GM12878 (cell line): ENCODE data around the gene NUAK2. TPM values are rescaled to one million over a fixed set of nuclear protein-coding genes. Genes with fewer than 3 reads are reported as not detected.
A peak's percentile ranks its signal among the peaks of the same experiment; 100 is the strongest.

Experiments used
- ATAC-seq: fragments of 200-7000 bp; cut with Tn5 transposase; 3 replicates; pipeline ENCODE4 v1.9.1; 2020; ENCODE audit warnings: mild to moderate bottlenecking, moderate library complexity
- BruUV-seq: library from RNA; stranded (reverse); fragments of 400-500 nt; replicated peaks from 2 replicates; lab custom pipeline; 2021; lab: Mats Ljungman, UMichigan
- CTCF ChIA-PET: fragments of 300-600 bp; sonication (Branson Sonifier 250); formaldehyde crosslinking; extraction: SDS; loops from one replicate; lab custom pipeline; 2021; ENCODE audit warnings: inconsistent platforms; lab: Yijun Ruan, JAX
- POLR2A ChIA-PET: fragments of 350-600 bp; formaldehyde crosslinking; extraction: SDS; loops from one replicate; lab custom pipeline; 2021; ENCODE audit warnings: inconsistent platforms; lab: Charles Lee
- RAD21 ChIA-PET: fragments of 300-600 bp; sonication (Branson Sonifier 250); formaldehyde crosslinking; loops from one replicate; lab custom pipeline; 2023; ENCODE audit warnings: antibody characterized with exemption; ENCODE audit not compliant: unreplicated experiment; lab: Charles Lee
- SMC1A ChIA-PET: fragments of 300-600 bp; sonication (Branson Sonifier 250); formaldehyde crosslinking; loops from one replicate; lab custom pipeline; 2023; ENCODE audit not compliant: unreplicated experiment, uncharacterized antibody; lab: Charles Lee
- DNase-seq: peaks from one replicate; pipeline ENCODE4 v3.0.0-alpha.2; 2011; ENCODE audit warnings: low read depth, low spot score
- FAIRE-seq: peaks from 3 replicates; lab custom pipeline; 2011; peaks lifted over from hg19 to GRCh38; lab: Jason Lieb, UNC
- H2AFZ ChIP-seq: 2 replicates; pipeline ENCODE4 v1.6.0; 2011; ENCODE audit warnings: low read depth, low read length, control low read depth; ENCODE audit not compliant: control insufficient read depth
- H3K27ac ChIP-seq: 2 replicates; pipeline ENCODE4 v1.5.1; 2011; ENCODE audit warnings: control low read depth; ENCODE audit not compliant: control insufficient read depth, insufficient read depth
- H3K27me3 ChIP-seq, 2 experiments: replicated peaks in 1 of 2; 2 replicates each; pipeline versions ENCODE4 v1.6.0 to v1.6.1; 2011; ENCODE audit warnings: low read length in 1 of 2; ENCODE audit not compliant: control insufficient read depth in 2 of 2, insufficient read depth in 2 of 2
- H3K36me3 ChIP-seq, 2 experiments: 2 replicates each; pipeline ENCODE4 v1.5.1; 2011; ENCODE audit warnings: low read length in 1 of 2; ENCODE audit not compliant: control insufficient read depth in 2 of 2, insufficient read depth in 2 of 2
- H3K4me1 ChIP-seq: 2 replicates; pipeline ENCODE4 v1.6.1; 2011; ENCODE audit warnings: mild to moderate bottlenecking, low read length, moderate library complexity, mixed read lengths; ENCODE audit not compliant: control insufficient read depth, insufficient read depth
- H3K4me2 ChIP-seq: 2 replicates; pipeline ENCODE4 v1.6.0; 2011; ENCODE audit warnings: control low read depth; ENCODE audit not compliant: control insufficient read depth, insufficient read depth
- H3K4me3 ChIP-seq: fragments of 200-600 bp; sonication (generic); 2 replicates; pipeline ENCODE4 v1.5.1; 2016
- H3K79me2 ChIP-seq: 2 replicates; pipeline ENCODE4 v1.6.0; 2011; ENCODE audit warnings: low read length; ENCODE audit not compliant: control insufficient read depth, insufficient read depth
- H3K9ac ChIP-seq: 2 replicates; pipeline ENCODE4 v1.8.0; 2011; ENCODE audit warnings: low read length, control low read depth, mixed read lengths; ENCODE audit not compliant: control insufficient read depth, insufficient read depth
- H3K9me3 ChIP-seq: replicated peaks from 3 replicates; pipeline ENCODE4 v1.5.1; 2011; ENCODE audit warnings: mild to moderate bottlenecking, low read length; ENCODE audit not compliant: control insufficient read depth, insufficient read depth
- H4K20me1 ChIP-seq: 2 replicates; pipeline ENCODE4 v1.6.0; 2011; ENCODE audit not compliant: control insufficient read depth, insufficient read depth
- BCL11A ChIP-seq: IDR thresholded peaks from 2 replicates; pipeline ENCODE4 v1.6.1; 2011; ENCODE audit warnings: low read depth, low read length
- CBFB ChIP-seq: IDR thresholded peaks from 2 replicates; pipeline ENCODE4 v1.6.1; 2016; ENCODE audit warnings: antibody characterized with exemption, low read depth
- EP300 ChIP-seq, 2 experiments: fragments of 150-350 bp in 1 of 2; IDR thresholded peaks; 2 replicates each; pipeline ENCODE4 v1.6.1; 2011 to 2012; ENCODE audit warnings: low read depth in 2 of 2, low read length in 2 of 2, borderline replicate concordance in 1 of 2, improper control_type of control experiment in 1 of 2, inconsistent platforms in 1 of 2; ENCODE audit not compliant: control insufficient read depth in 1 of 2
- HDAC2 ChIP-seq: fragments of 200-600 bp; sonication (generic); IDR thresholded peaks from 2 replicates; pipeline ENCODE4 v1.6.1; 2017
- MTA2 ChIP-seq: fragments of 450-650 bp; IDR thresholded peaks from 2 replicates; pipeline ENCODE4 v1.6.1; 2016; ENCODE audit warnings: low read depth, mild to moderate bottlenecking, moderate library complexity
- PML ChIP-seq: IDR thresholded peaks from 2 replicates; pipeline ENCODE4 v1.6.1; 2012; ENCODE audit warnings: low read length, inconsistent platforms
- SIN3A ChIP-seq: IDR thresholded peaks from 2 replicates; pipeline ENCODE4 v1.6.1; 2012; ENCODE audit warnings: low read depth, low read length, improper control_type of control experiment
- TCF12 ChIP-seq: IDR thresholded peaks from 2 replicates; pipeline ENCODE4 v1.6.1; 2011; ENCODE audit warnings: low read depth, mild to moderate bottlenecking, low read length
- WGBS: methylation state at CpG from one replicate; pipeline ENCODE4 v1.1.6; 2016; ENCODE audit warnings: low lambda C conversion rate; ENCODE audit not compliant: insufficient replicate concordance, insufficient coverage; ENCODE audit errors: missing lambda C conversion rate; 5-methylcytosine and 5-hydroxymethylcytosine counted together
- in situ Hi-C: fragments of 300-500 bp; cut with MboI; formaldehyde crosslinking; loops from 9 replicates; pipeline ENCODE4 v1.14.3; 2018; ENCODE audit warnings: mixed read lengths
- intact Hi-C: fragments of 100-400 bp; cut with micrococcal nuclease; formaldehyde crosslinking; loops from one replicate; pipeline ENCODE4 v1.14.2; 2022; ENCODE audit not compliant: unreplicated experiment
- polyA plus RNA-seq, 11 experiments: library from polyadenylated mRNA; depleted of rRNA in 4 of 11; unstranded in 6 of 11; stranded (reverse) in 5 of 11; fragments of >200 nt; fragmentation: Nextera tagmentation in 4 of 11; fragmentation: Illumina TruSeq in 1 of 11; extraction: Ambion mirVana in 4 of 11; extraction: Trizol in 1 of 11; gene quantifications; 1 replicate in 1 of 11; 2 replicates in 10 of 11; pipeline versions ENCODE4 v1.2.1 to v1.2.3, GENCODE V29; 2011 to 2016; ENCODE audit warnings: inconsistent platforms in 2 of 11, missing spikeins in 2 of 11, low read depth in 1 of 11
- total RNA-seq, 4 experiments: library from RNA; depleted of rRNA in 3 of 4; stranded (reverse); fragments of >200 nt in 3 of 4; fragmentation: Illumina TruSeq in 1 of 4; extraction: Trizol in 1 of 4; gene quantifications; 2 replicates each; pipeline versions ENCODE4 v1.2.1 to v1.2.3, GENCODE V29; 2013 to 2021
- TF ChIP-seq, protein P1 (sequence below): fragments of 450-650 bp; conservative IDR thresholded peaks from 2 replicates; pipeline ENCODE4 v1.6.1; 2017; ENCODE audit warnings: mild to moderate bottlenecking, moderate library complexity
- TF ChIP-seq, protein P2 (sequence below): fragments of 150-350 bp; IDR thresholded peaks from 2 replicates; pipeline ENCODE4 v1.6.1; 2016; ENCODE audit warnings: low read depth, low read length
- TF ChIP-seq, protein P3 (sequence below): fragments of 450-650 bp; IDR thresholded peaks from 2 replicates; pipeline ENCODE4 v1.6.1; 2016; ENCODE audit warnings: mild to moderate bottlenecking

Gene NUAK2
- total and polyA plus RNA-seq, 10 of the 15 experiments (the other 5 are each of a cell fraction or from before 2014, with no cell fraction given) = 0.27 to 3.0 (median 1.2) TPM

DNA sequence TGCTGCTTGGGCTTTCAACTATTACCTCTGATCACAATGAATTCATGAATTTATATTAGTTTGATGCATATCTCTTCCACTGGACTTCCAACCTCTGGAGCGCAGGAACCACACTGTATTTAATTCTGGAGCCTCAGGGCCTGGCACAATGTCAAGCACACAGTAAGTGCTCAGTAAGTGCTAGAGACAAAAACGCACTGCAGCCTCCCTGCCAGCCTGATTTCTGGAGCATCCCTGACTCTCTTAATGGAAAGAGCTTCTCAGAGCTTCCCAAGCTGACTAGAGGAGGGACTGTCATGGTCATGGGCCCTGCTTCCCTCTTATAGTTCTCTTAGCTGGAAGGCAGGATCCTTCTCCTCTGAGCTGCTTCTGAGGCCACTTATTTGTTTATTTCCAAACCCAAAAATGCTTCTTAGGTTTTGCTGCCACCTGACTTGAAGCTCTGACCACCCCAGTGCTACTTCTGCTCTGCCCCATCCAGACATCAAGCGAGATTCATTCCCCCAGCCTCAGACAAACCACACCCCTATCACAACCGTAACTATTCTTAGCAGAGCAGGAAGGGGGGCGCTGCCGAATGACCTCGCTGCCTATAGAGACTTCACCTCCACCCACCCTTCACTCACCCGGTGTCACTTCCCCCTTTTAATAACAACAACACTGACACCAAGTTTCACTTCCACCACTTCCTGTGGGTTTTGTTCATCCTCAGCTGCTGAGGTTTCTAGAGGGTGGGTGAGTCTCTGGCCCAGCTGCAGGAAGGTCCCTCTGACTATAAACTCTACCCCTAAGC is 33.6 kb downstream of the NUAK2 start:
- peak overlapping the region; percentile 59 for H3K27ac ChIP-seq
- H3K79me2 ChIP-seq = no peaks in the 10 kb centered on the region
- no peaks in the 10 kb centered on the region for H3K9me3 ChIP-seq
- H3K27me3 ChIP-seq = no peaks in the 10 kb centered on the region; a peak in 2 of 4 replicates
- no peak overlapping the region for H2AFZ ChIP-seq
- ChIA-PET RAD21 (interaction anchor here (0.7 to 9.4 kb wide), 15 partner anchors 8 to 304 kb away, joined by 3 to 527 read pairs (median 5); partner anchors contain the start of genes NUAK2 and TMCC2), SMC1A (interaction anchor here (1.1 to 25.9 kb wide), 10 partner anchors 8 to 66 kb away, joined by 3 to 1445 read pairs (median 5); partner anchors contain the start of gene NUAK2), POLR2A (interaction anchor here (0.7 to 9.0 kb wide), 9 partner anchors 12 to 800 kb away, joined by 4 to 151 read pairs (median 9); partner anchors contain the start of gene NUAK2), CTCF (interaction anchor here (1.2 to 59.5 kb wide), 5 partner anchors 18 to 197 kb away, joined by 4 to 2333 read pairs (median 19); partner anchors contain the start of genes NUAK2 and TMCC2)
- 14% methylated on average over 8 of the region's 8 CpGs for WGBS
- H3K4me2 ChIP-seq = peak overlapping the region; percentile 61
- peaks cover 53% of the 10 kb centered on the region for H3K4me1 ChIP-seq
- H3K9ac ChIP-seq = no peak overlapping the region
- DNase-seq (peak; percentile 99), FAIRE-seq (peak; percentile 93), ATAC-seq (peak; percentile 75)
- BruUV-seq = TSS peak; percentile 85
- no peaks in the 10 kb centered on the region for H3K36me3 ChIP-seq
- intact Hi-C loops (loop anchor here (1.0 to 10.0 kb wide), 3 partner anchors 37 to 769 kb away; partner anchors contain the start of gene ELK4), in situ Hi-C loops (no loop called here)
- 0 out of 2 replicates have a peak overlapping the region, but pooled peaks have one; percentile 14 for H3K4me3 ChIP-seq
- H4K20me1 ChIP-seq = no peaks in the 10 kb centered on the region; the same call in 1 of the 2 replicates
- no peak for TF ChIP-seq HDAC2
- peak; percentile 95 for TF ChIP-seq PML
- TF ChIP-seq EP300 (IDR thresholded peaks at IDR 0.05; ENCODE audit: borderline replicate concordance in 1 of 2, control insufficient read depth in 1 of 2, low read depth in 2 of 2, low read length in 2 of 2) = peak; percentile 98 to 99
- TF ChIP-seq, protein P1, sequence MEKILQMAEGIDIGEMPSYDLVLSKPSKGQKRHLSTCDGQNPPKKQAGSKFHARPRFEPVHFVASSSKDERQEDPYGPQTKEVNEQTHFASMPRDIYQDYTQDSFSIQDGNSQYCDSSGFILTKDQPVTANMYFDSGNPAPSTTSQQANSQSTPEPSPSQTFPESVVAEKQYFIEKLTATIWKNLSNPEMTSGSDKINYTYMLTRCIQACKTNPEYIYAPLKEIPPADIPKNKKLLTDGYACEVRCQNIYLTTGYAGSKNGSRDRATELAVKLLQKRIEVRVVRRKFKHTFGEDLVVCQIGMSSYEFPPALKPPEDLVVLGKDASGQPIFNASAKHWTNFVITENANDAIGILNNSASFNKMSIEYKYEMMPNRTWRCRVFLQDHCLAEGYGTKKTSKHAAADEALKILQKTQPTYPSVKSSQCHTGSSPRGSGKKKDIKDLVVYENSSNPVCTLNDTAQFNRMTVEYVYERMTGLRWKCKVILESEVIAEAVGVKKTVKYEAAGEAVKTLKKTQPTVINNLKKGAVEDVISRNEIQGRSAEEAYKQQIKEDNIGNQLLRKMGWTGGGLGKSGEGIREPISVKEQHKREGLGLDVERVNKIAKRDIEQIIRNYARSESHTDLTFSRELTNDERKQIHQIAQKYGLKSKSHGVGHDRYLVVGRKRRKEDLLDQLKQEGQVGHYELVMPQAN = 0 out of 2 replicates have a peak, but pooled peaks have one; percentile 20
- TF ChIP-seq, protein P2, sequence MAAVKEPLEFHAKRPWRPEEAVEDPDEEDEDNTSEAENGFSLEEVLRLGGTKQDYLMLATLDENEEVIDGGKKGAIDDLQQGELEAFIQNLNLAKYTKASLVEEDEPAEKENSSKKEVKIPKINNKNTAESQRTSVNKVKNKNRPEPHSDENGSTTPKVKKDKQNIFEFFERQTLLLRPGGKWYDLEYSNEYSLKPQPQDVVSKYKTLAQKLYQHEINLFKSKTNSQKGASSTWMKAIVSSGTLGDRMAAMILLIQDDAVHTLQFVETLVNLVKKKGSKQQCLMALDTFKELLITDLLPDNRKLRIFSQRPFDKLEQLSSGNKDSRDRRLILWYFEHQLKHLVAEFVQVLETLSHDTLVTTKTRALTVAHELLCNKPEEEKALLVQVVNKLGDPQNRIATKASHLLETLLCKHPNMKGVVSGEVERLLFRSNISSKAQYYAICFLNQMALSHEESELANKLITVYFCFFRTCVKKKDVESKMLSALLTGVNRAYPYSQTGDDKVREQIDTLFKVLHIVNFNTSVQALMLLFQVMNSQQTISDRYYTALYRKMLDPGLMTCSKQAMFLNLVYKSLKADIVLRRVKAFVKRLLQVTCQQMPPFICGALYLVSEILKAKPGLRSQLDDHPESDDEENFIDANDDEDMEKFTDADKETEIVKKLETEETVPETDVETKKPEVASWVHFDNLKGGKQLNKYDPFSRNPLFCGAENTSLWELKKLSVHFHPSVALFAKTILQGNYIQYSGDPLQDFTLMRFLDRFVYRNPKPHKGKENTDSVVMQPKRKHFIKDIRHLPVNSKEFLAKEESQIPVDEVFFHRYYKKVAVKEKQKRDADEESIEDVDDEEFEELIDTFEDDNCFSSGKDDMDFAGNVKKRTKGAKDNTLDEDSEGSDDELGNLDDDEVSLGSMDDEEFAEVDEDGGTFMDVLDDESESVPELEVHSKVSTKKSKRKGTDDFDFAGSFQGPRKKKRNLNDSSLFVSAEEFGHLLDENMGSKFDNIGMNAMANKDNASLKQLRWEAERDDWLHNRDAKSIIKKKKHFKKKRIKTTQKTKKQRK = no peak
- peak; percentile 98 for TF ChIP-seq BCL11A
- TF ChIP-seq, protein P3, sequence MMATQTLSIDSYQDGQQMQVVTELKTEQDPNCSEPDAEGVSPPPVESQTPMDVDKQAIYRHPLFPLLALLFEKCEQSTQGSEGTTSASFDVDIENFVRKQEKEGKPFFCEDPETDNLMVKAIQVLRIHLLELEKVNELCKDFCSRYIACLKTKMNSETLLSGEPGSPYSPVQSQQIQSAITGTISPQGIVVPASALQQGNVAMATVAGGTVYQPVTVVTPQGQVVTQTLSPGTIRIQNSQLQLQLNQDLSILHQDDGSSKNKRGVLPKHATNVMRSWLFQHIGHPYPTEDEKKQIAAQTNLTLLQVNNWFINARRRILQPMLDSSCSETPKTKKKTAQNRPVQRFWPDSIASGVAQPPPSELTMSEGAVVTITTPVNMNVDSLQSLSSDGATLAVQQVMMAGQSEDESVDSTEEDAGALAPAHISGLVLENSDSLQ = peak; percentile 96
- TF ChIP-seq MTA2 = peak; percentile 99
- TF ChIP-seq SIN3A = no peak; the same call in 1 of the 2 replicates
- peak; percentile 100 for TF ChIP-seq TCF12
- peak; percentile 99 for TF ChIP-seq CBFB
